GM12872 (cell line): ENCODE data around the gene SMIM10.

Experiments
- TF ChIP-seq, protein P1 (sequence below): IDR thresholded peaks from 3 replicates; pipeline ENCODE4 v1.5.1; 2011; ENCODE audit warnings: low read depth, mild to moderate bottlenecking, low read length, moderate library complexity; ENCODE audit not compliant: insufficient read depth

Gene SMIM10

GRCh38 chrX:134990801-134991481, at the start of gene SMIM10:
SMIM10 (plus strand) TSS chrX:134990991; CDS start chrX:134991096, 105 bp downstream.
- TF ChIP-seq, protein P1, sequence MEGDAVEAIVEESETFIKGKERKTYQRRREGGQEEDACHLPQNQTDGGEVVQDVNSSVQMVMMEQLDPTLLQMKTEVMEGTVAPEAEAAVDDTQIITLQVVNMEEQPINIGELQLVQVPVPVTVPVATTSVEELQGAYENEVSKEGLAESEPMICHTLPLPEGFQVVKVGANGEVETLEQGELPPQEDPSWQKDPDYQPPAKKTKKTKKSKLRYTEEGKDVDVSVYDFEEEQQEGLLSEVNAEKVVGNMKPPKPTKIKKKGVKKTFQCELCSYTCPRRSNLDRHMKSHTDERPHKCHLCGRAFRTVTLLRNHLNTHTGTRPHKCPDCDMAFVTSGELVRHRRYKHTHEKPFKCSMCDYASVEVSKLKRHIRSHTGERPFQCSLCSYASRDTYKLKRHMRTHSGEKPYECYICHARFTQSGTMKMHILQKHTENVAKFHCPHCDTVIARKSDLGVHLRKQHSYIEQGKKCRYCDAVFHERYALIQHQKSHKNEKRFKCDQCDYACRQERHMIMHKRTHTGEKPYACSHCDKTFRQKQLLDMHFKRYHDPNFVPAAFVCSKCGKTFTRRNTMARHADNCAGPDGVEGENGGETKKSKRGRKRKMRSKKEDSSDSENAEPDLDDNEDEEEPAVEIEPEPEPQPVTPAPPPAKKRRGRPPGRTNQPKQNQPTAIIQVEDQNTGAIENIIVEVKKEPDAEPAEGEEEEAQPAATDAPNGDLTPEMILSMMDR, result no peak

DNA sequence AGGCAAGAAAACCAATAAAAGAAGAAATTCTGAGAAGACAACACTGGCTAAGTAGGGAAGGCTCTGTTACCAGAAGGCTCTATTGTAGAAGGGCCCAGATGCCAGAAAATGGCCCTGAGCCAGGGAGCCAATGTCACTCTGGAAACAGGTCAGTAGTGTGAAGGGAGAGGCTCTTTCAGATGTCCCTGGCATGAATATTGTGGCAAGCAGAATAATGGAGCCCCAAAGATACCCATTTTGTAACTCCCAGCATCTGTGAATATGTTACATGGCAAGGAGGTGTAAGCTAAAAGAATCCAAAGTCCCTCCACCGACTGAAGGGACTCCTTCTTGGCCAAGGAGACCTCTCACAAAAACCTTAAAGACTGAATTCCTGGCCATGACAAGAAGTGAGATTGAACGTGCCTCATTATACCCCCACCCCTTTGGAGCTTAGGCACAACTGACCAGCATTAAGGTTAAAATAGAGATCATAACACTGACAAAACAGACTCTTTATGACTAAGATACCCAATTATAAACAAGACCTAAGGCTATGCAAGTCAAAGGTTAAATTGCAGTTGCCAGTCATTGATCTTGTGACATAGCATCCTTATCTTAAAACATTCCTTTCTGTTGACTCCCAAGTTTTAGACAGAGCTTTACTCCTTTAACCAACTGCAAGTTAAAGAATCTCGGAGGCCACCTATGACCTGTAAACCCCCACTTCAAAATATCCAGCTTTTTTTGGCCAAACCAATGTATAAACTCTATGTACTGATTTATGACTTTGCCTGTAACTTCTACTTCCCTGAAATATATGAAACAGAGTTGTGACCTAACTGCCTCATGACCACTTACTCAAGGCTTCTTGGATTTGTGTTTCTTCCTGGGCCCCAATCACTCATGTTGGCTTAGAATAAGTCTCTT, 42.2 kb upstream of the SMIM10 start:
- TF ChIP-seq, protein P1, result no peak

GRCh38 chrX:134949271-134949670, 41.5 kb upstream of the SMIM10 start:
- TF ChIP-seq, protein P1, result no peak

DNA sequence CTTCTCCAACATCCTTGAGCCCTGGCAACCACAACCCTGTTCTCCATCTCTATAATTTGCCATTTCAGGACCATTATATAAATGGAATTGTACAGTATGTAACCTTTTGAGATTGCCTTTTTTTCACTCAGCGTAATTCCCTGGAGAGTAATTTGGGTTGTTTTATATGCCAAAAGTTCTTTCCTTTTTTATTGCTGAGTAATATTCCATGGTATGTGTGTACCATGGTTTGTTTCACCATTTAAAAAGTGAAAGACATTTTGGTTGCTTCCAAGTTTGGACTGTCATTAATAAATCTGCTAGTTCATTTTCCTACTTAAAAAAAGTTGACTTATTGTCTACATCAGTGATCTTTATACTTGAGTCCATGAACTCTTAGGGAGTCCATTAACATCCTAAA, 33.0 kb upstream of the SMIM10 start:
- TF ChIP-seq, protein P1, result no peak

- TF ChIP-seq, protein P1, result no peak
Measured at GRCh38 chrX:134963041-134963440, 27.8 kb upstream of the SMIM10 start.

- TF ChIP-seq, protein P1, result no peak
Measured at GRCh38 chrX:134969726-134970125, 21.1 kb upstream of the SMIM10 start.

DNA sequence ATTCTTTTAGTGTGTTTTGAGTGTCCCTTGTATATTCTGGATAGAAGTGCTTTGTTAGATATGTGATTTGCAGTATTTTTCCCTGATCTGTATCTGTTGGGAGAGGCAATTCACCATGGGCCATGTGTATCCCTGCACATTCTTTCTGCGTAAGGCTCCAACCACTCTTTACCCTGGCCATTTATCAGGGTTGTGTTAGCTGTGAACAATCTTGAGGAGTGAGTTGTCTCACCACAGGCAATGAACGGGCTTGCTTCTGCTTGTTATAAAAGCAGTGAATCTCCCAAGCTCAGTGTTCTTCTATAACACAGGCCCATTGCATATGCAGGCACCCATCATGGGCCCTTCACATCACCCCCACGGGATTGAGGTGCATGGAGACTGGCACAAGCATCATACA, 18.9 kb upstream of the SMIM10 start:
- TF ChIP-seq, protein P1, result no peak
